ENCODE data around the gene KCNN4.
A peak's percentile ranks its signal among the peaks of the same experiment; 100 is the strongest.
"Not testable (repeated sequence)": the region's sequence is repeated elsewhere in the genome, so short reads cannot be mapped to it uniquely, and the experiment has no call there.

KCNN4 gene

DNA sequence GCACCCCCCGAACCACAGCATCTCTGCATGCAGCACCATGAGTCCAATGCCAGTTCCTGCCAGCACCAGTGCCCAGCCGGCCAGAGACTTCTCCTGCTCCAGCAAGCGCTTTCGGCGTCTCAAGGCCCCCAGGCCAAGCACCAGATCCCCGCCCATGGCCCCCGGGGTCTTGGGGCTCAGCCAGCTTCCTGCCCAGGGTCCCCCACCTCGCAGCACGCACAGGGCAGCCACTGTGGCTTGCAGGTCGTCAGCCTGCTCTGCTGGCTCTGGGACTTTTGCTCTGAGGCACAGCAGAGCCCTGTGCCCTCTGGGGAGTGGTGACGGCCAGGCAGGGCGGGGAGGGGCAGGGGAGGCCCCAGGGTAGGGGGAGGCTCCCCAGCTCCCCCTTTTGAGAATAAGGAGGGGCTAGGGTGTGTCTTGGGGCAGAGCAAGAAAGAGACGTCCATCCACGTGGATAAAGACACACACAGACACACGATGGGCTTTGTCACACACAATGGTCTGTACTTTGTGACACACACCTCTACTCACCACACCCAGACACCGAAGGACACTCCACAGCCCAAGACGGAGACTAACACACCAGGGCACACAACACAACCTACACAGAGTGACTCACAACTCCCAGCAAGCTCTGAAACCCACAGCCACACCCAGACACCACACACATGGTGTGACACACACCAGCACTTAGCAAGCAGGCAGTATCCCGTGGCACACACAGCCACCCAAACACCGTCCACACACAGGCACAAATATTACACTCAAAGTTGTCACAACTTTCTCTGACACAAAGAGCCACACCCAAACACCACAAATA lies at the start of gene KCNN4:
TSS of gene KCNN4 (minus strand) at position 268 of the 820 bp plus-strand sequence. CDS start at position 156, 112 bp downstream.
- DNase-seq (peak; percentile 77), ATAC-seq (replicated peaks) (peak; percentile 82 to 86)
- Mint-ChIP-seq H3K36me3 (peaks cover 18 to 46% of the 10 kb centered on the region in 2 donors), H3K27me3 (peaks cover 4 to 20% of the 10 kb centered on the region in 2 donors), H3K9me3 (peaks cover 0 to 4% of the 10 kb centered on the region in 2 donors), H3K27ac (peak within 1 kb of the TSS; percentile 88), H3K4me3 (peak within 1 kb of the TSS; percentile 91 to 94), H3K4me1 (peaks cover 65 to 88% of the 10 kb centered on the region in 2 donors)

DNA sequence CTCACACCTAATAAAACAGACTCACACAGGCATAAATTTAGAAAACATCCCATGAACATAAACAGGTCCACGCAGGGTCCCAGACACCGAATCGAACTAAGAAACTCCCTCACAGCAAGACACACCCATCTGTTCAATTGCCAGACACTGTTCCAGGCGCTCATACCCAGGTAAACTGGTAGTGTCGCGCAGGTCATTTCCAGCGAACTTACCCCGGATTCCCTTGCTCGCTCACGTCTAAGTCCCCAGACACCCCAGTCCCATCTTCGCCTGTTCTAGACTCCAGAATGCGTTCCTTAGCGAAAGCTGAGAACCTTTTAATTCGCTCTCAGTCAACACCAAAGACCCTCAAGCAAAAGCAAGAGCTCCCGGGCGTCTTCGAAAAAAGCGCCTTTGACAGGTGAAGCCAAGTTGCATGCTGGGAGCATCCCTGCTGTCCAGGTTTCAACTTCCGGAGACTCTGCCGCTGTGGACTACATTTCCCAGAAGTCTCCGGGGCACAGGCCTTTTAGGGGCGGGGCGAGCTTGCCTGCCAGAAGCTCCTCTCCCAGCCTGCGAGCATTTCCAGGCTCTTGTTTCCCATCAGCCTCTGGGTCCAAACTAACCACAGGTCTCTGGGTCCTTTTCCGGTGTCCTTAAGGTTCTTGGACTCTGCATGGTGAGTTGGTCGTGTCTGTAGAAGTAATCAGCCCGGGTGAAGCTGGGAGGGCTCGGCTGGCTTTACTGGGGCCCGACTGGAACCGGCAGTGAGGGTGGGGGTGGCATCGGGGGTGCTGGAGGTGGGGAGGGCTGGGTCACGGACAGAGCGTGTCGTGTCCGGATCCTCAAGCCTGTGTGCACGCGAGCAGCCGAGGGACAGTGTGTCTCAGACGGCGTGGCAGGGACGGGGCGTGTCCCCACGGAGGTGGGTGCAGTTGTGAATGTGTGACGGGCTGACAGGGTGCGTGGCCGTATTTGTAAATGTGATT lies 46.3 kb upstream of the KCNN4 start, which contains the start of gene ZNF283:
TSS of gene ZNF283 (plus strand) at position 535 of the 968 bp plus-strand sequence. CDS start 6,184 bp downstream, outside the sequence.
- Mint-ChIP-seq H3K36me3 (peaks cover 35 to 38% of the 10 kb centered on the region in 2 donors), H3K27me3 (peaks cover 13 to 19% of the 10 kb centered on the region in 2 donors), H3K27ac (peak within 1 kb of the TSS; percentile 93), H3K4me1 (peaks cover 10 to 17% of the 10 kb centered on the region in 2 donors), H3K9me3 (peaks cover 13% of the 10 kb centered on the region in 2 donors), H3K4me3 (peak within 1 kb of the TSS; percentile 92 to 93)
- DNase-seq, result peak; percentile 88
- ATAC-seq (replicated peaks), result peak; percentile 98 to 99

GRCh38 chr19:43824572-43824971 lies 43.8 kb upstream of the KCNN4 start:
- Mint-ChIP-seq H3K36me3 (peaks cover 17 to 29% of the 10 kb centered on the region in 2 donors), H3K9me3 (peaks cover 13 to 16% of the 10 kb centered on the region in 2 donors), H3K4me1 (peaks cover 17 to 29% of the 10 kb centered on the region in 2 donors), H3K27me3 (peaks cover 23 to 32% of the 10 kb centered on the region in 2 donors)
- ATAC-seq (replicated peaks); DNase-seq; H3K27ac Mint-ChIP-seq; H3K4me3 Mint-ChIP-seq: not testable (repeated sequence)

- H3K27me3 Mint-ChIP-seq, result peaks cover 23 to 37% of the 10 kb centered on the region in 2 donors
- H3K4me1 Mint-ChIP-seq, result peaks cover 17 to 29% of the 10 kb centered on the region in 2 donors
- peaks cover 16 to 23% of the 10 kb centered on the region in 2 donors for H3K36me3 Mint-ChIP-seq
- not testable (repeated sequence) for ATAC-seq (replicated peaks); H3K27ac Mint-ChIP-seq; DNase-seq; H3K4me3 Mint-ChIP-seq
- H3K9me3 Mint-ChIP-seq, result peaks cover 13 to 16% of the 10 kb centered on the region in 2 donors
Measured at GRCh38 chr19:43823856-43824255, 43.1 kb upstream of the KCNN4 start.

DNA sequence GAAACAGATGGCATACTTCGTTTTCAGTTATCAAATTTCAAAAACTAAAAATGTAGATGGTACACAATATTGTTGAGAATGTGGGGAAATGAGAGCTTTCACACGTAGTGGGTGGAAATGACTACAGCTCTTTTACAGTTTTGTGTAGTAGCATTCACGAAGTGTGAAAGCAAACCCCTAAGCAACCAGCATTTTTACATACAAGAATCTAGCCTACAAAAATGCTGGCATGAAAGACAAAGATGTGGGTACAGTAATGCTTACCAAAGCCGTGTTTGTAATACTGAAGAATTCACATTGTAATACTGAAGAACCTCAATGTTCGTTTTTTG lies 40.1 kb upstream of the KCNN4 start:
- peak overlapping the region; percentile 77 to 83 for H3K4me3 Mint-ChIP-seq
- peaks cover 1 to 9% of the 10 kb centered on the region in 2 donors for H3K9me3 Mint-ChIP-seq
- ATAC-seq (replicated peaks), result no peak
- peaks cover 39 to 49% of the 10 kb centered on the region in 2 donors for H3K27me3 Mint-ChIP-seq
- peaks cover 7 to 12% of the 10 kb centered on the region in 2 donors for H3K4me1 Mint-ChIP-seq
- peaks cover 0 to 6% of the 10 kb centered on the region in 2 donors for H3K36me3 Mint-ChIP-seq
- no peak for DNase-seq
- no peak overlapping the region for H3K27ac Mint-ChIP-seq

DNA sequence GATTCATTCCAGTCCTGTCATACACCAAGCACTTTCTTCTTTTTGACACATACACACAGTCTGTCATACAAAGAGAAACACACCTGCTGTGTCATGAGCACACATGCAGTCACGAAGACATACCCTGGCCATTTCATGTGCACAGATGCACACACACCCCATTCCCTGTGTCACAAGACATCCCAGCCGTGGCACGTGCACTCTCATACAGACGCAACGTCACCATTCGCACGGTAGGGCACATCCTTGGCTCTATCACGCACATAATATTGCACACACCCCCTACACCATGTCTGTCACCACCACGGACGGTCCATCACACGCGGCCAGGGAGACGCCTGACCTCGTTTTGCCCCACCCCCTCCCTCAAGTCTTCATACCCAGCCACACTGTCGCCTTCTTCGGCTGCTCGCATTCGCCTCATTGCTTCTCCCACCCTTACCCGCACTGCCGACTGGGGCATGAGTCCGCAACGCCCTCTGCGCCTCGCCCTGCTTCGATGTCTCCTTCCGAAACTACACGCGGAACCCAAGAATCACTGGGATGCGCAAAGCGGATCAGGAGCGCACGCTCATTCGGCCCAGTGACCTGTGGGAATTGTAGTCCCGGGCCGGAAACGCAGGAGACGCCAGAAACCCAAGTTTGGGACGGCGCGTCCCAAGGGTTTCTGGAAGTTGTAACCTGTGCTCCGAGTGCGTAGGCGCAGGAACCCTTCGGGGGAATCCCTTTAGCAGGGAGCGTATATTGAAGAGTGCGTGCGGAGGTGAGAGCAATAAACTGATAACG lies 39.5 kb upstream of the KCNN4 start:
- Mint-ChIP-seq H3K9me3 (peaks cover 0 to 8% of the 10 kb centered on the region in 2 donors), H3K27me3 (peaks cover 41 to 49% of the 10 kb centered on the region in 2 donors), H3K27ac (peak overlapping the region; percentile 63), H3K4me1 (peaks cover 7 to 12% of the 10 kb centered on the region in 2 donors), H3K36me3 (peaks cover 0 to 5% of the 10 kb centered on the region in 2 donors), H3K4me3 (peak overlapping the region; percentile 77 to 83)
- ATAC-seq (replicated peaks), result peak; percentile 78 to 81
- peak; percentile 30 for DNase-seq

DNA sequence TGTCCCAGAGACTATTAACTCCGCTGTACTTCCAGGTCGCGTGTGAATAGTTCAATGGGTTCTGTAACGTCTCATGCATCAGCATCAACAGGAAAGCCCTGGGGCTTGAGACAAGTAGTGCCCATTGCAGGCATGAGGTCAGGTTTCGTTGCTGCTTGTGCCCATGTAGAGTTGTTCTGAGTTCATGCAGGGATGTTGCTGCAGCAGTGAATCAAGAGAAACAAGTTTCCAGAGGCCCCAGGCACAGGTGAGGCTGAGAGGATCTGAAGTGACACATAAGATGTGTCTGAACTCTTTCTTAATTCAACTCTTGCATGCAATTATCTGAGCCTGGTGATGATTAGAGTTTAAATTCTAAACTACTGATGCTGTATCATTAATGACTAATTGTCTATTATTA lies 37.7 kb upstream of the KCNN4 start:
- Mint-ChIP-seq H3K27me3 (peaks cover 33 to 45% of the 10 kb centered on the region in 2 donors), H3K27ac (no peak overlapping the region), H3K4me1 (peaks cover 7 to 12% of the 10 kb centered on the region in 2 donors), H3K36me3 (peaks cover 0 to 5% of the 10 kb centered on the region in 2 donors), H3K9me3 (peaks cover 0 to 7% of the 10 kb centered on the region in 2 donors), H3K4me3 (no peak overlapping the region)
- ATAC-seq (replicated peaks) (no peak), DNase-seq (no peak)

DNA sequence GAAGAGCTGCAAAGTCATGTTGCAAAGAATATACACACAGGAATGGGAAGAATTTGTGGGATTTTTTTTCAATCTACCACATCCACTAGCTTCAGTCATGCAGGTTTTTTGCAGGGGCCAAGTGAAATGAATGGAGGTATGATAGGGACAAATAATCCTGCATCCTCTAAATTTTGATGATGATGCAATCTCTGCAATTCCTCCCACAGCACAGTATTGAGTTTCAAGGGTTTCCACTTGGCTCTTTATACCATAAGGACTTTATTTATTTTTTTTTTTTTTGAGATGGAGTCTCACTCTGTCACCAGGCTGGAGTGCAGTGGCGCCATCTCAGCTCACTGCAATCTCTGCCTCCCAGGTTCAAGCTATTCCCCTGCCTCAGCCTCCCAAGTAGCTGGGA lies 36.7 kb upstream of the KCNN4 start:
- Mint-ChIP-seq H3K4me1 (peaks cover 7 to 12% of the 10 kb centered on the region in 2 donors), H3K27me3 (peaks cover 35 to 52% of the 10 kb centered on the region in 2 donors)
- not testable (repeated sequence) for DNase-seq; ATAC-seq (replicated peaks); H3K36me3 Mint-ChIP-seq; H3K27ac Mint-ChIP-seq; H3K9me3 Mint-ChIP-seq; H3K4me3 Mint-ChIP-seq

DNA sequence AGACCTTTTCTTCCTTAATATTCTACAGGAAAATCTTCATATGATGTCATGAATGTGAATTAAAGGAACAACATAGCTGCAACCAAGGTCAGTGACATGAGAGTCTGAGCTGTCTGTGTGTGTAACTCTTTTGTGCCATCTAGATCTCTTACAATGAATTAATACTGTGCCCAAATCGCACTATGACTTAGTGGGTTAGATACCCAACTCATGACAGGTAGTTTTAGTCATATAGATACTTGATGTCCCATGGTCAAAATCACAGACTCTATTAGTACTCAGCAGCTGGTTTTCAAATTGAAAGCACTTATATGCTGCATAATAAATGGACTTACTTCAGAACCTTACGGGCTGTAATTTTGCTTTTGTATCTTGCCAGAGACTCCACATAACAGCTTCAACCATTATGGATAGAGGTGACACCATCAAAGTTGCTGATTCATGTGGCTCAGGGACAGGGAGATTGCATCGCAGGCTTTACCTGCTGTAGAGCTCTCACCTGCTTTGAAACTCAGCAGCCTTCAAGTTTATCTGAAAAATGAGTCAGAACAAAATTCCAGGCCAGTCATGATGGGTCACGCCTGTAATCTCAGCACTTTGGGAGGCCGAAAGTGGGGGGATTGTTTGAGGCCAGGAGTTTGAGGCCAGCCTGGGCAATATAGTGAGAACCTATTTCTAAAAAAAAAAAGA lies 34.0 kb upstream of the KCNN4 start:
- Mint-ChIP-seq H3K4me3 (no peak overlapping the region), H3K36me3 (no peaks in the 10 kb centered on the region), H3K4me1 (peaks cover 0 to 2% of the 10 kb centered on the region in 2 donors), H3K9me3 (peaks cover 0 to 4% of the 10 kb centered on the region in 2 donors), H3K27ac (no peak overlapping the region), H3K27me3 (peaks cover 35 to 60% of the 10 kb centered on the region in 2 donors)
- ATAC-seq (replicated peaks) (no peak), DNase-seq (no peak)

GRCh38 chr19:43812688-43813087 lies 31.9 kb upstream of the KCNN4 start:
- no peaks in the 10 kb centered on the region for H3K4me1 Mint-ChIP-seq
- no peak overlapping the region for H3K4me3 Mint-ChIP-seq
- no peak overlapping the region for H3K27ac Mint-ChIP-seq

GRCh38 chr19:43812259-43812658 lies 31.5 kb upstream of the KCNN4 start:
- peaks cover 0 to 4% of the 10 kb centered on the region in 2 donors for H3K9me3 Mint-ChIP-seq
- no peaks in the 10 kb centered on the region for H3K36me3 Mint-ChIP-seq
- no peak for ATAC-seq (replicated peaks)
- no peak overlapping the region for H3K27ac Mint-ChIP-seq
- peaks cover 25 to 54% of the 10 kb centered on the region in 2 donors for H3K27me3 Mint-ChIP-seq
- no peak for DNase-seq
- H3K4me3 Mint-ChIP-seq, result no peak overlapping the region
- no peaks in the 10 kb centered on the region for H3K4me1 Mint-ChIP-seq

More at GRCh38 chr19:43812688-43813087, 31.9 kb upstream of the KCNN4 start:
- no peak for DNase-seq
- H3K27me3 Mint-ChIP-seq, result peaks cover 25 to 50% of the 10 kb centered on the region in 2 donors
- no peak for ATAC-seq (replicated peaks)
- no peaks in the 10 kb centered on the region for H3K36me3 Mint-ChIP-seq
- H3K9me3 Mint-ChIP-seq, result peaks cover 0 to 4% of the 10 kb centered on the region in 2 donors

DNA sequence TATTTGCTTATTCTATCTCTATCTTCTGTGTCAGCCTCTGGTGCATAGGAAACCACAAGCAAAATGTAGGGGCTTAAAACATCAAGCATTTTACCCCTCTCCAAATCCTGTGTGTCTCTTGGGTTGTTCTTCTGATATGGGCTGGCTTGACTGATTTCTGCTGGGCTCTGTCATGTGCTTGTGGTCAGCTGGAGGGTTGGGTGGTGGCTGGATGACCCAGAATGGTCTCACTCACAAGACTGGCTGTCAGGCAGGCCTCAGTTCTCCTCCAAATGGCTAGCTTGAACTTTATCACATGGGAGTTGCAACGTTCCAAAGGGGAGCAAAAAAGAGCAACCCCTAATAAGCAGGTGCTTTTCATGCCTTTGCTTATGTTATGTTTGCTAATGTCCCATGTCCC lies 31.1 kb upstream of the KCNN4 start:
- H3K27me3 Mint-ChIP-seq, result peaks cover 21 to 54% of the 10 kb centered on the region in 2 donors
- no peak for DNase-seq

More for the DNA sequence above, 31.1 kb upstream of the KCNN4 start:
- Mint-ChIP-seq H3K9me3 (peaks cover 0 to 3% of the 10 kb centered on the region in 2 donors), H3K4me3 (no peak overlapping the region), H3K36me3 (no peaks in the 10 kb centered on the region), H3K4me1 (no peaks in the 10 kb centered on the region), H3K27ac (no peak overlapping the region)
- no peak for ATAC-seq (replicated peaks)

Measured in stimulated activated naive B cell treated with anti-CD40 and anti-IgM and Interleukin-4, amounts not matched to agents 10 μg/mL and 1 μg/mL and 100 μg/mL, for 72 hours (primary cell).